ENCODE measurements around the gene PHLPP2.
A peak's percentile ranks its signal among the peaks of the same experiment; 100 is the strongest.

PHLPP2 gene
- total RNA-seq = 13.6 to 35.9 (median 20.9) reads per million in 18 experiments

DNA sequence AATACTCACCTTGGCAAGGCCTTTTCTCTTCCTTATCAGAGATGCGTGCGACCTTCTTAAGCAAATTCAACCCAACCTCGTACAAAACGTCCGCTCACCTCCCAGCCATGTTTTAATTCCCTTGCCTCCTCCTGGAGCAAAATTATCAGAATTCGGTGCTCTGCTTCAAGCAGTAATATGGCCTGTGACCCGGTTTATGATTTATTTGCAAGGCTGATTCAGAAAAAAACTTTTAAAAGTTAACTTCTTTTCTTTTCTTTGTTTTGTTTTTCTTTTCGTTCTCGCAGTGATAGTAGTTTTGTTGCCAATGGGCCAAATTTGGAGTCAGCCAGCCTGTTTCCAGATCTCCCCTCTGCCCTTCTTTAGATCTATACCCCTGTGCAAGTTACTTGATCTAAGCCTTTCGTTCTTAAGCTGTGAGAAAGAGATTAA, at the start of gene PHLPP2:
Gene PHLPP2 (minus strand): TSS at position 382 of the 432 bp plus-strand sequence. CDS start 9,906 bp downstream, outside the sequence.
- no peak for DNase-seq

GRCh38 chr16:71771571-71771970, 47.1 kb upstream of the PHLPP2 start:
- no peak for DNase-seq

GRCh38 chr16:71769222-71769621, 44.7 kb upstream of the PHLPP2 start:
- no peak for DNase-seq

- no peak for DNase-seq
Measured at GRCh38 chr16:71767060-71767900, 42.8 kb upstream of the PHLPP2 start.

GRCh38 chr16:71762186-71762585, 37.7 kb upstream of the PHLPP2 start:
- no peak for DNase-seq

DNA sequence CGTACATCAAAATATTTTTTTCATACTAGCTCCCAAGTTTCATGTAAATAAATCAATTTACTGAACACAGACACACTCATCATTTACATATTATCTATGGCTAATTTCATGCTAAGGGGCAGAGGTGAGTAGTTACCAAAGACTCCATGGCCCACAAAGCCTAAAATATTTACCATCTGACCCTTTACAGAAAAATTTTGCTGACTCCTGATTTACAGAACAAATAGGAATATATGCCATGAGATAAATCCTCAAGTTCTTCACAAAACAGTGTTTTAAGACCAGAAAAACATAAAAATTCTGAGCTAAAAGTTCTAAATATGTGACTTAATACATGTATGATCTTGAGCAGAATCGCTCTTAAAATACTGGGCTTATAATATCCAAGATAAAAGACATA, 36.6 kb upstream of the PHLPP2 start:
- DNase-seq = no peak

DNA sequence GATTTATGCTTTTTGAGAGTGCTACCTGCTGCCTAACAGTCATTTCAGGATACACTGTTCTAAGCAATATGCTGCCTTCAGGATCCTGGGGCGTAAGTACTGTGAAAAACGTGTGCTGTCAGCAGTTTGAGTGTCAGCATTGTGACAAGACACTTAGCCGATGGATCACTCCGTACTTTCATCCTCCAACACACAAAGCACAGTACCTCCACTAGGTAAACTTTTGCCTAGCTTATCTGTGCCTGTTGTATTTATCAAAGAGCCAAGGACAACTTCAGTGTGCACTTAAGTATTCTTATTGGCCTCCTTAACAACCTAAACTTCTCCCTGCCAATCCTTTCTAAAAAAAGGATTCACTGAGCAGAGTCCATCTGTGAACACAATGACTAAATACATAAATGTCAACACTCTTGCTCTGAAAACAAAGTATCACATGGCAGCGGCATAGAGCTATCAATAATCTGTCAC, 33.8 kb upstream of the PHLPP2 start:
- DNase-seq = no peak

DNA sequence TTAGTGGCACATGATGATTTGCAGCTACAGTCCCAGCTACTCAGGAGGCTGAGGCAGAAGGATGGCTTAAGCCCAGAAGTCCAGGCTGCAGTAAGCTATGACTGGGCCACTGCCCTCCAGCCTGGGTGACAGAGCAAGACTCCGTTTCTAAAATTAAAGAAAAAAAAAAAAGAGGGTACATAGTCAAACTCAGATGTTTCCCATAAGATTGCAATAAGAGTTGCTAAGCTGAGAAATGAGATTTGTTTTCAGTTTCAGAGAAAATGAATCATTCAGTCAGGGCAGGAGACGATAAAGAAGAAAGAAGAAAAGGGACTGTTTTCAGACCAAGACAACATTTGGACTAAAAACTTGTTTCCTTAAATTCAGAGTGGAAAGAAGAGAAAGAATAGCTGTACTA, 30.2 kb upstream of the PHLPP2 start:
- no peak for DNase-seq

DNA sequence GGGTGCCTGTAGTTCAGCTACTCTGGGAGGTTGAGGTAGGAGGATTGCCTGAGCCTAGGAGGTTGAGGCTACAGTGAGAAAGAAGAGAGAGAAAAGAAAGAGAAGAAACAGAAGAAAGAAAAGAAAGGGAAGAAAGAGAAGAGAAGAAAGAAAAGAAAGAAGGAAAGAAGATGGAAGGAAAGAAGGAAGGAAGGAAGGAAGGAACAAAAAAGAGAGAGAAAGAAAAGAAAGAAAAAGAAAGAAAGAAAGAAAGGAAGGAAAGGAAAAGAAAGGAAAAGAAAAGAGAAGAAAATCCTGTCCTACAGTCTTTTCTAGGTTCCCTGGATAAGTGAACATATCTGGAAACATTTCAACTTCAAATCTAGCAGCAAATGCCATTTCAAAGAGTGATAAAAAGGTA, 29.6 kb upstream of the PHLPP2 start:
- DNase-seq = no peak

- no peak for DNase-seq
Measured at GRCh38 chr16:71748226-71748625, 23.7 kb upstream of the PHLPP2 start.

DNA sequence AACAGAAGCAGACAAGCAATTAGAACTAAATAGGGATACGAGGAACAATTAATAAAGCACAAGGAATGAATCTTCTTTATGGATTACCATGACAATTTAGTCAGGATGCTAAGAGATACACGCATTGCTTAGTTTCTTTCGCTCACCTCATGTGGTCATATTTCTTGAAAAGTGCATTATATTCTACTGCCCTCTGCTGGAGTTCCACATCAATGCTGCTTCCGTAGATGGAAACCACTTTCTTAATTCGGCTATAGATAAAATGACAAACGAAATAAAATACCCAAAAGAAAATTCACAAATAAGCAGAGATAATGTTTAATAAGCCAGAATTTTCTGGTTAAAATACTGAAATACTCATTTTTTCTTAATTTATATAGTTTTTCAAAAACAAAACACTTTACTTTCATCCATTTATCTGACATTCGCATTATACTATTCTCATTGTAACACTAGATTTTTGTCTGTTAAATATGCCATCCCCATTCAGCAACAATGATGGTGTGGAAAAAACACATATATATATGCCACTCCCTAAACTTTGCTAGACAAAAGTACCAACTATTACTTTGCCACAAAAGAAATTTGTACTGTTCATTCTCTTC, 22.0 kb upstream of the PHLPP2 start:
- peak; percentile 41 to 43 for DNase-seq

GRCh38 chr16:71738855-71739254, 14.4 kb upstream of the PHLPP2 start:
- DNase-seq = no peak

- no peak for DNase-seq
Measured at GRCh38 chr16:71737501-71737900, 13.0 kb upstream of the PHLPP2 start.

DNA sequence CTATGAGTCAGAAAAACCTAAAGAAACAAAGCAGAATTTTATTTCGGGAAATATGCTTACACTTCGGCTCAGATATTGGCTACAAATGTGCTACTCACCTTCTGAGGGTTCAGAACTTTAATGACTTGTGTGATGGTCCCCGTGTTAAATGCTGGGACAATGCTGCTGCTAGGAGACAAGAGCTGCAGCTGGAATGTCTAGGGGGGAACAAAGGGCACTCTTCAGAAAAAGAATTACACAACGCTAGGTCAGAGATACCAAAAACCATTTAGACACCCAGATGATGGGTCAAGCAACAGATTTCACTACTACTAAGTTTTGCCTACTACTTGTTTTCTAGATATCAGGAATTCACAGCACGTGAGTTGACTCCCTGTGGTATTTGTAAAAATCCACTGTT, 10.0 kb upstream of the PHLPP2 start:
- no peak for DNase-seq

DNA sequence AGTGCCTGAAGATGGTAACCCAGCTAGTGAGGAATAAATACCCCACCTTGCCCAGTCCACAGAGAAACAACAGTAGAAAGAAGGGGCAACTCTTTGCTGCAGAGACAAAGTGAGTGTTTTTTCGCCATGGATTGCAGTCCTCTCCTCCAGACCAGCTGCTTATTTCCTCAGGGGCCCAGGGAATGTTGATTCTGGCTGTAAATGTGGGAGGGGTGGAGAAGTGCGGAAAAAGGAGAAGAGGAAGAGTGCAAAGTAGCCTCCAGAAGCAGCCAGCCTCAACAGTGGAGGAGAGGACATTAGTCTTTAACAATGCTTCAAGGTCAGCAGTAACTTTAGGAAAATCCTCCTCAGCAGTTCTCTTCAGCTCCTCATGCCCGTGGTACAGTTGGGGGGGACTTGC, 8.1 kb upstream of the PHLPP2 start:
- DNase-seq = no peak

- DNase-seq = peak; percentile 21 to 56
Measured at GRCh38 chr16:71727551-71728324, 3.2 kb upstream of the PHLPP2 start.

- DNase-seq = peak; percentile 40 to 70
Measured at GRCh38 chr16:71726476-71727315, 2.2 kb upstream of the PHLPP2 start.

DNA sequence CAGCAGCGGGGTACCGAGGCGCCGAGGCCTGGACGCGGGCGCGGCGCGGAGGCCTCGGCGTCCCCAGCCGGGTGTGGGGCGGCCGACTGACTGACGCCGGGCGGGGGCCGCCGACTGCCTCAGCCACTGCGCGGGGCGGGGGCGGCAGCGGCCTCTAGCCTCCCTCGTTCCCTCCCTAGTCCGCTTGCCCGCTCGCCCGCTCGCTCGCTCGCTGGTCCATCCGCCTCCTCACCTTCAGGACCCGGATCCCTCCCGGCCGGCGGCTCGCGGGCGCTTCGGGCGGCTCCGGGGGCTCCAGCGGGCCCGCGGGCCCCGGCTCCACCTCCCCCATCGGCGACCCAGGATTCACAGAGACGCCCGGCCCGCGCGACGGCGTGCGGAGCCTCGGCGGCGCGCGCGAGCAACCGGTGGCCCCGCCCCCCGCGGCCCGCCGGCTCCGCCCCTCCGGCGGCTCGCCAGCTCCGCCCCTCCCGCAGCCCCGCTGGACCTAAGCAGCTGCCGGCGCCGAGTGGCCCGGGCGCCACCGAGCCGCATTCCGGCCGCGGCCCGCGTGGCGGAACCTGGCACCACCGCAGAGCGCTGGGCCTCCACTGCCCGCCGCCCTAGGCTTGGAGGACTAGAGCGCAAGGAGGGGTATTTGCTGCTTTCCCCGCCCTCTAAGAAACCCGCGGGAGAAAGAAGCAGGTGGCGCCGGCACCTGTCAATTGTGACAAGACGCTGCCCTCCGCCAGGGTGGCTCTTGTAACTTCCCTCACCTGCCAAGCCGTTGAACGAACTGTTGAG, 773 bp downstream of the PHLPP2 start:
- DNase-seq = peak; percentile 60 to 78

- peak; percentile 5 to 50 for DNase-seq
Measured at GRCh38 chr16:71722801-71723536, 1.5 kb downstream of the PHLPP2 start.

DNA sequence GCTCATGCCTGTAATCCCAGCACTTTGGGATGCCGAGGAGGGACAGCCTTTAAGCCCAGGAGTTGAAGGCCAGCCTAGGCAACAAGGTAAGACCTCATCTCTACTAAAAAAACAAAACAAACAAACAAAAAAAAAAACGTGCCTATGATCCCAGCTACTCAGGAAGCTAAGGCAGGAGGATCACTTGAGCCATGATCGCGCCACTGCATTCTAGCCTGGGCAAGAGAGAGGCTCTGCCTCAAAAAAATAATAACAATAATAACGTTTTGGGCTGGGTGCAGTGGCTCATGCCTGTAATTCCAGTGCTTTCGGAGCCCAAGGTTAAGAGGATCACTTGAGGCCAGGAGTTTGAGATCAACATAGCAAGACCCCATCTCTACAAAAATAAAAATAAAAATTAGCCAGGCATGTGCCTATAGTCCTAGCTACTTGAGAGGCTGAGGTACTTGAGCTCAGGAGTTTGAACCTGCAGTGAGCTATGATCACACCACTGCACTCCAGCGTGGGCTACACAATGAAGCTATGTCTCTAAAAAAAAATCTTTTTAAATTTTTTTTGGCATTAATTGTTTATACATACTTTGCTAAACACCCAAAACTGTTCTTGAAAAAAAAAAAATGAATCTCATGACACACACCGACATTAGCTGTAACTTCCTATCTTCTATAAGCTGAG, 3.3 kb downstream of the PHLPP2 start:
- no peak for DNase-seq

Measured in inflammatory macrophage (primary cell).